Choroid plexus epithelial cell (primary cell): ENCODE data around the gene OR52E8.

Source experiments
- DNase-seq: peaks from one replicate; pipeline ENCODE4 v3.0.0-alpha.2; 2010; ENCODE audit warnings: low read depth
- H3K4me3 ChIP-seq: 2 replicates; pipeline ENCODE4 v1.5.1; 2011; ENCODE audit warnings: low read depth, mild to moderate bottlenecking, control low read depth, low read length, moderate library complexity
- CTCF ChIP-seq: conservative IDR thresholded peaks from 2 replicates; pipeline ENCODE4 v1.5.1; 2011; ENCODE audit warnings: low read depth, mild to moderate bottlenecking, control low read depth, inconsistent platforms, low read length, moderate library complexity

The OR52E8 gene

GRCh38 chr11:5837695-5838094 lies 19.8 kb downstream of the OR52E8 start:
- no peak overlapping the region for H3K4me3 ChIP-seq
- no peak for DNase-seq
- no peak for TF ChIP-seq CTCF

DNA sequence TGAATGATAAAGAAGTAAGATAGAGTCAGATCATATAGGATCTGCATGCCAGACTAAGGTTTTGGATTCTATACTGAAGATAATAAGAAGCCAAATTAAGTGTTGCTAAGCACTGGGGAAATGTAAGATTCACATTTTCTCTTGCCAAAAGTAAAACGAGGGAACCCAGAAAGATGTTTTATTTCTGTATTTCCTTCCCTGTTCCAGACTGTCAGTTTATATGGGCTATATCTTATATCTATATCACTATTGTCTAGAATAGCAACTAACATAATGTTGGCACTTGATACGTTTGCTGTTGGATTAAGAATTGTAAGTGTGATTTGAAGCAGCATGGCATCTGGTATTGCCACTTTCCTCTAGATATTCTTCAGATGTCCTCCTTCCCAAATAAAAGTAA lies 24.0 kb downstream of the OR52E8 start:
- H3K4me3 ChIP-seq: no peak overlapping the region
- no peak for DNase-seq
- TF ChIP-seq CTCF: no peak

- no peak for DNase-seq
- TF ChIP-seq CTCF: no peak
- H3K4me3 ChIP-seq: no peak overlapping the region
Measured at GRCh38 chr11:5831196-5831829, 26.2 kb downstream of the OR52E8 start.

DNA sequence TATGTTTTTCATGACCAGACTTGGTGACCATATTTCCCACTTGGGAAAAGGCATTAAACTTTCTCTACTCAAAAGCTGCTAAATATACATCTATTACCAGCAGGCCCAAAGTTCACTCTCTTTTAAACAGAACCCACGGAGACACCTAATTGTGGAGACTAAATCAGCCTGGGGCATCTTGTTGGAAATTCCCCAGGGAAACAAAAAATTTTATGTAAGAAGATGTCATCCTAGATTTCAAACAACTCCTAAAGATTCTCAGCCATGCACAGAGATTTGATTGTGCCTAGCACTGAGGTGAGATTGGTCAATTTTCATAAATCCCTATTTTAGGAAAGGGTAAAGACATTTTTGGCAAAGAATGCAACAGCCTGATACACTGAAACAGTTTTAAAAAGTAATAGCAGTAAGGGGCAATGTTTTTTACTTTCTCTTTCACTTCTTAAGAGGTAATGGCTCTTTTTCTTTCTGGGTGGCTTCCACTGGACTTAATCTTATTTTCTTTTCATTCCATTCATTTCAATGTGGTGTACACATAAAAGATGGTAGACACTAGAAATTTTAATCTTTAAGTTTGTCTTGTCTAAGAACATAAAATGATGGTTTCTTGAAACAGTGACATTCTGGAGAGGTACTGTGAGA lies 39.1 kb downstream of the OR52E8 start:
- H3K4me3 ChIP-seq: no peak overlapping the region
- TF ChIP-seq CTCF: no peak
- DNase-seq: peak; percentile 5

- H3K4me3 ChIP-seq: no peak overlapping the region
- no peak for DNase-seq
Measured at GRCh38 chr11:5815534-5815933, 42.0 kb downstream of the OR52E8 start.

DNA sequence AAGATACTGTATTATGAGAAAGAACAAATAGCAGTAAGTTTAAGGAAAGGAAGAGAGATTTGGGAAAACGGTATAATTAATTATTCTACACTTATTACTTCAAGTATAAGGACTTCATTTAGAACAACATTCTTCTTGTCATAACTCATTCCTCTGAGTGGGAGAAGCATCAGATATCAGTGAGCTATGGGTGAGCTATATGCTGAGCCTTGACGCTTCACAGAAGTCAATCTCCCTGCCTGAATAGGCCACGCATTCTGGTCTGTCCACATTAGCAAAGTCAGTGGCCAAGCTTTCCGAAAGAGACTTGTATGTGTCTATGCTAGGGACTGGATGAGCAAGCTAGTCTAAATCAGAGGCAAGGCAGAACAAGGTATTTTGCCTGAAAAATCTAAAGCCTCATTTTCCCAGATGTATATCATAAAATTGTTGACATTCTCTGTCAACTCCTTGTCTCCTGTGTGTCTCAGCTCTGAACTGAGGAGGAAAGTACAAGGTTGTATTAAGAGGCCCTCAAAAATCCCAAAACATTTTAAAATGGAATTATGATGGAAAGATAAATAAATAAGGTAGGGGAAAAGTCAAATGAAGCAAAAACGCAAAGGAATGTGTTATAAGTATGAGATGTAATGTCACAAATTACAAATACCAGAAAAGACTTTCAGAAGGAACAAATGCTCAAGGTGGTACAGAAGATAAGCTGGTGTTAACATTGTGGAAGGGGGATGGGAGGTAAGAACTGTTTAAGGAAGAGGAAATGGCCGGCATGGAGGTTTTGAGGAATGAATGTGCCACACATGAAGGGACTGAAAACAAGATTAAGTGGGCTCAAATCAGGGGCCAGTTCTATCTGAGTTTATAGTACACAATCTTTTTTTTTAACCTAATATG lies 47.3 kb downstream of the OR52E8 start:
- DNase-seq: no peak
- no peak overlapping the region for H3K4me3 ChIP-seq
- no peak for TF ChIP-seq CTCF

More at GRCh38 chr11:5815534-5815933, 42.0 kb downstream of the OR52E8 start:
- no peak for TF ChIP-seq CTCF
